Measurements from ENCODE around the gene PRSS12.
"Not testable (repeated sequence)": the region's sequence is repeated elsewhere in the genome, so short reads cannot be mapped to it uniquely, and the experiment has no call there.

The PRSS12 gene

DNA sequence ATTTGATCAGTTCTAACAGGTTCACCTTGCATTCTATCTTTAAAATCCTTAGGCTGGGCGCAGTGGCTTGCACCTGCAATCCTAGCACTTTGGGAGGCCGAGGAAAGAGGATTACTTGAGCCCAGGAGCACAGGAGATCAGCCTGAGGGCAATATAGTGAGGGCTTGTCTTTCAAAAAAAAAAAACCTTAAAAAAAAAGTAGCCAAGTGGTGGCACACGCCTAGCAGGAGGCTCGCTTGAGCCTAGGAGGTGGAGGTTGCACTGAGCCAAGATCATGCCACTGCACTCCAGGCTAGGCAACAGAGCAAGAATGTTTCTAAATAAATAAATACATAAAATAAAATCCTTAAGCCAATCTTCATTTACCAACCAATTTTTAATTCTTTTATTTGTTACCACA lies 75.6 kb downstream of the PRSS12 start:
- DNase-seq = no peak

DNA sequence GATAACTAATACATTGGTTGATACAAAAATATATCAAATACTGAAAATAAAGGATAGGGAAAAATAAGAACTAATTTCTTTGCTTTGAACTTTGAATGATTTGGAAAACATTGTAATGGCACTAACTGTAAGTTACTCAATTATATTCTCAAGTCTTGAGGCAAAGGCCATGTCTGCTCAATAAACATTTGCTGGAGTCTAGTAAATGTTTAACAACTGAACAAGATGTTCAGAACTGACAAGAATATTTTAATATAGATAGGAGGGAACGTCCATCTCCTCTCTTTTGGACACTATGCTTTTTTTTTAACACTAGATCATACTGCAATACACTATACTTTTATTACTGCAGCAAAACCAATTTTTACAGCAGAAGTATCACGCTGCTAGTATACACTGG lies 76.2 kb downstream of the PRSS12 start:
- no peak for DNase-seq

DNA sequence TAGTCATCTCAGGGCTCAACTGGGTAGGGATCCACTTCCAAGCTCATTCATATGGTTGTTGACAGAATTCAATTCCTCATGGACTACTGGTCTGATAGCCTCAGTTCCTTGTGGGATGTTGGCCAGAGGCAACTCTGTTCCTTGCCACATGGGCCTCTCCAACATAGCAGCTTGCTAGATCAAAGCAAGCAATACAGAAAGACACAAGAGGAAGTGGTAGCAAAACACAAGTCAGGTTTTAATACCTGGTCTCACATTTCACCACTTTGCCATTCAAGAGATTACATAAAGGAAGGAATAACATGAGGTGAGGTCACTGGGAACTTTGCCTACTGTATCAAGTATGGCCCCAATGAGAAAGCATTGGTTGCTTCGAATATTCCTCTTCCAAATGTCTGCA lies 79.2 kb downstream of the PRSS12 start:
- DNase-seq = no peak

DNA sequence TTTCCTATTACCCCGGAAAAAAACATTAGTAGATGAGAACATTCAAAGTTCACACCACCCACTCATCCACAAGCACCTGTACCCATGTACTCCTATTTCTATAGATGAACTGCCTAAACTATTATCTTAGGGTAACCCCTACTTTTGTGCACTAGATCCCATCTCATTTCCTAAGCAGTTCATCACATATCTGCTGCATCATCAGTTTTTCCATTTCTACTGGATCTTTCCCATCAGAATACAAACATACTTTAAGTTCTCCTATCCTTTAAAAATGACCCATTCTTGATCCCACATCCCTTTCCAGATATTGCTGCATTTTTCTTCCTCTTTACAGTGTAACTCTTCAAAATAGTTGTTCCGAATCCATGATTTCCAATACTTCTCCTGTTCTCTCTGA lies 81.0 kb downstream of the PRSS12 start:
- DNase-seq = no peak

DNA sequence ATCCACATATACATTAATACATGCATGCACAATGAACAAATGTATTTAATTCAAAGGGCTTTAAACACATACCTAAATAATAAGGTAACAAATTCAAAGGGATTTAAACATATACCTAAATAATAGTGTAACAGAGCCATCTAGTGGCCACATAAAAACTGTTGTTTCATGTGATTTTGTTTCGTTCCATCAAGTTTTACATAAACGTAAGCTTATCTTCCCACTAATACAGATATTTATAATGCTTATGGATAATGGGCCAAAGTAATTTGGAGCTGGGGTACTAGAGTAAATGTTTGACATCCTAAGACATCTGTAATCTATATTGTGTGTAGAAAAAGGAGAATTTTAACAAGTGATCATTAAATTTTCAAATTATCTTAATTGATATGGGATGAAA lies 82.3 kb downstream of the PRSS12 start:
- no peak for DNase-seq

DNA sequence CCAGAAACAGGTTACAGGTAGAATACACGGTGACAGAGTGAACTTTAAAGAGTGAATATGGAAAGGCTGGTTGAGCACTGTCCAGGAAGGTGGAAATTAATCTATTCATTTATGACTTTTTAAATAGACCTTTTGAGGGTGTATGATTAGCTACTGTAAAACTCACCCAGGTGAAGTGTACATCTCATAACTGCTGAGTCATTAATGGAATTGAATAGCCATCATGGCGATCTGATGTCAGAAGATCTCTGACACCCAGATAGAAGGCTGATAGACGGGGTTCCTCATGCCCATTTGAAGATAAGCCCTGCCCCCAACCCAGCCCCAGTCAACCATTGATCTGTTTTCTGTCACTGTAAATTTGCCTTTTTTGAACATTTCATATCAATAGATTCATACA lies 84.0 kb downstream of the PRSS12 start:
- DNase-seq = no peak

DNA sequence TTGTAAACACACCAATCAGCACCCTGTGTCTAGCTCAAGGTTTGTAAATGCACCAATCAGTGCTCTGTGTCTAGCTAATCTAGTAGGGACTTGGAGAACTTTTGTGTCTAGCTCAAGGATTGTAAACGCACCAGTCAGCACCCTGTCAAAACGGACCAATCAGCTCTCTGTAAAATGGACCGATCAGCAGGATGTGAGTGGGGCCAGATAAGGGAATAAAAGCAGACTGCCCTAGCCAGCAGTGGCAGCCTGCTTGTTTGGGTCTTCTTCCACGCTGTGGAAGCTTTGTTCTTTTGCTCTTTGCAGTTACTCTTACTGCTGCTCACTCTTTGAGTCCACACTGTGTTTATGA lies 86.7 kb downstream of the PRSS12 start:
- not testable (repeated sequence) for DNase-seq

DNA sequence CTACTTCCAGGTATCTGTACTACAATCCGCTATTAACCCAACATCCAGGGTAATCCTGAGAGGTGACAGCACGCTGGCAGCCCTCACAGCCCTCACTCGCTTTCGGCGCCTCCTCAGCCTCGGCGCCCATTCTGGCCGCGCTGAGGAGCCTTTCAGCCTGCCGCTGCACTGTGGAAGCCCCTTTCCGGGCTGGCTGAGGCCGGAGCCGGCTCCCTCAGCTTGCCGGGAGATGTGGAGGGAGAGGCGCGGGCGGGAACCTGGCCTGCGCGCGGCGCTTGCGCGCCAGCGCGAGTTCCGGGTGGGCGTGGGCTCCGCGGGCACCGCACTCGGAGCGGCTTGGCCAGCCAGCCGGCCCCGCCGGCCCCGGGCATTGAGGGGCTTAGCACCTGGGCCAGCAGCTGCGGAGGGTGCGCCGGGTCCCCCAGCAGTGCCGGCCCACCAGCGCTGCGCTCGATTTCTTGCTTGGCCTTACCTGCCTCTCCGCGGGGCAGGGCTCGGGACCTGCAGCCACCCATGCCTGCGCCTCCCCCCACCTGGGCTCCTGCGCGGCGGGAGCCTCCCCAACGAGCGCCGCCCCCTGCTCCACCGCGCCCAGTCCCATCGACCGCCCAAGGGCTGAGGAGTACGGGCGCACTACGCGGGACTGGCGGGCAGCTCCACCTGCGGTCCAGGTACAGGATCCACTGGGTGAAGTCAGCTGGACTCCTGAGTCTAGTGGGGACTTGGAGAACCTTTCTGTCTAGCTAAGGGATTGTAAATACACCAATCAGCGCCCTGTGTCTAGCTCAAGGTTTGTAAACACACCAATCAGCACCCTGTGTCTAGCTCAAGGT lies 87.3 kb downstream of the PRSS12 start:
- no peak for DNase-seq

DNA sequence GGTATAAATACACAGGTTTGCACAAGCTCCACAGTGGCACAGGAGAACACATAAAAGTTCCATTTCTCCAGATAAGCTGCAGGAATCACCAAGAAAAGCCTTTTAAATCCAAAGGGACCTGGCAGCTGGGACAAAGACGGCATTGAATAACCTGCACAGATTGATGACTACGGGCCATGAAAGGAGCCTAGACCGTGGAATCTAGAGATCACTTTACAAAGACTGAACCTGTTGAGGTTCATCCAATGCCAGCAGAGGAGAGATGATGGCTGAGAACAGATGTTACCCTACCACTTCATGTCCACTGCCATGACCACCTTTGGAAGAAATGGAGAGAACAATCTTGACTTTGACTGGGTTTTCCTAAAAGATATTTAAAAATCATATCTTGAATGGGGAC lies 88.7 kb downstream of the PRSS12 start:
- DNase-seq = no peak

DNA sequence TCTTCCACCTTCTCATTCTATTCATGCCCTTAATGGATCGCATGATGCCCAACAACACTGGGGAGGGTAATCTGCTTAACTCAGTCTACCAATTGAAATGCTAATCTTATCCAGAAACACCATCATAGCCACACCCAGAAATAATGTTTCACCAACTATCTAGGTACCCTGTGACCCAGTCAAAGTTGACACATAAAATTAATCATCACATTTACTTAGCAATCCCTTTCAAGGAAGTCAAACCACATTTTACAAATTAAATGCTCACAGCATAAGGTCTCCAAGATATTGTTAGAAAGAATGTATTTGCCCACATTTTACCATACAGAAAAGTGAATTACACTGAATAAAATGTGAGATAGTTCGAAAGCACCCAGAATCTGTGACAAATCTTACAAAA lies 92.5 kb downstream of the PRSS12 start:
- no peak for DNase-seq

DNA sequence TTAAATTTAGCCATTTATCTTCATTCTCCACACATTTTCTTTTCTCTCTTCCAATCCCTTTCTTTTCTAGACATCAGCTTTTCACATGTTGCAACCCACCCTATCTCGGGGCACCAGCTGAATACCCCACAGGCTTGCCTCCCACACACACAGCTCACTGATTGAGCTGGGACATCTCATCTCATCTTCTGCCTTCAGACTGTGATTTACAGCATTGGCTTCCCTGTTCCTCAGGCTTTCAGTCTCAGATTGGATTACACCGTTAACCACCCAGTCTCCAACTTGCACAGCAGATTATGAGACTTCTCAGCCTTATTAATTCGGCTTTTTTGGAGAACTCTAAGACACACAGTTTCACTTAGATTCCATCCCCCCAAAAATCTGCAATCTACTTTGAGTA lies 93.7 kb downstream of the PRSS12 start:
- DNase-seq = no peak

DNA sequence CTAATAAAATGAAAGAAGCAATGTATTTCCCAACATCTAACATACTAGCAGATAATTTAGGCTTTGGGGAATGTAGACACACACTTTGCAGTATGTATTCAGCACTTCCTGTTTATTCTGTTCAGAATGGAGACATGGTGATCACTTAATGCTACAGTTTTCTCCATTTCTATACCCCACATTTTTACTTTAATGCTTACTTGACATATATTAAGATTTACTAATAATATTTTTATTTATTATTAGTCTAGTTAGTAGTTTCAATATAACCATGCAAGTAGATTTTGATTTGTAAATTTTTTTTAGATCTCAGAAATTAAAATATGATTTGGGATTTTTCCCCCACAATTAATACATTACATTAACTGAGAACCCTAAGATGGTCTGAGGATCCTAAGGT lies 98.4 kb downstream of the PRSS12 start:
- DNase-seq = no peak

DNA sequence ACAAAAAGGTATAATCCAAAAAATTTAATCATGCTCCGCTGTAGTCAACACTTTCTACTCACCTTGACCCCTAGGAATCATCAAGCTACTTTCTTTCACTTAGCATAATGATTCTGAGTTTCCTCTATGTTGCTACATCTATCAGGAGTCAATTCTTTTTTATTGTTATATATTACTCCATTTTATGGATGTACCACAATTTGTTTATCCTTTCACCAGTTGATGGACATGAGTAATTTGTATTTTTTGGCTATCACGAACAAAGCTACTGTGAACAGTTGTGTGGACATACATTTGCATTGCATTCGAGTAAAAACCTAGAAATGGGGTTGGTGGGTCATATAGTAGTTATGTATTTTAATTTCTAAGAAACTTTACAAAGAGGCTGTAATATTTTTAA lies 102.9 kb downstream of the PRSS12 start:
- no peak for DNase-seq

DNA sequence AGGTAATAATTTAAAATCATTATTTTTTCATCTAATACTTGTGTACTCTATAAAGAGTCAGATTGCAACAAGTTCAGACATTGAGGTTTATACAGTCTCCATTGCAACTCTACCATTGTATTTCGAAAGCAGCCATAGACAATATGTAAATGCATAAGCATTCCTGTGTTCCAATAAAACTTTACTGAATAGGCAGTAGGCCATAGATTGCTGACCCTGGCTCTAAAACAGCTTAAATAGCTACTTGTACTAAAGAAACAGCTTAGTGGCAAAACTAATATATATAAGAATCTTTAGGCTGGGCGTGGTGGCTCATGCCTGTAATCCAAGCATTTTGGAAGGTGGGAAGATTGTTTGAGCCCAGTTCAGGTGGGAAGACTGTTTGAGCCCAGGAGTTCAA lies 115.3 kb downstream of the PRSS12 start:
- no peak for DNase-seq

DNA sequence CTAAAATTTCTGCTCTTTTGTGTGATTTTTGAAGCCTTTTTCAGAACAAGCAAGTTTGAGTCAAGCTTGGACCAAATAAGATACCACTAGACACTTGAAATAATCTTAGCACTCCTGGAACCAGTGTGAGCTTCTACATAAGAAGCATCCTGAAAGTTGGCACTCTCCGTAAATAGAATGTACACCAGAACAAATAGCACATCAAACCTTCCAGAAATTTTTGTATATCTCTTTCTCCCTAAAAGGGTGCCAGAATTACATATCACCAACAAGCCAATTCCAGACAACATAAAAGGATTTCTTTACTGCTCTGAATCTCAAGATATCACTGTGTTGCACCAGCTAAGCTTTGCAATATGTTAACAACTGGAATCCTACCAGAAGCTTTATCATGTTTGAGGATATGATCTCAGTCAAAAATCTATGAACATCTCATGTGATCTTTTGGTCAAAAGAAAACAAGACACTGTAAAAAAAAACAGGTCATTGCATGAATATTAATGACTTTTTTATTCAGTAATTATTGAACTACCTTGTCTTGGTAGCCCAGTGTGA lies 117.2 kb downstream of the PRSS12 start:
- DNase-seq = no peak

All from effector CD8-positive, alpha-beta T cell (primary cell).